HEK293 (cell line): ENCODE data around the gene METTL2B.

Source experiments
- FEZF1 ChIP-seq: fragments of 450-650 bp; formaldehyde crosslinking; IDR thresholded peaks from 2 replicates; pipeline ENCODE4 v1.5.1; 2016; ENCODE audit warnings: missing biosample characterization, missing genetic modification characterization
- GLIS2 ChIP-seq: fragments of 450-650 bp; formaldehyde crosslinking; IDR thresholded peaks from 2 replicates; pipeline ENCODE4 v1.5.1; 2016; ENCODE audit warnings: missing biosample characterization, missing genetic modification characterization
- HIC1 ChIP-seq: fragments of 450-650 bp; formaldehyde crosslinking; IDR thresholded peaks from 2 replicates; pipeline ENCODE4 v1.5.1; 2016; ENCODE audit warnings: missing biosample characterization, missing genetic modification characterization
- HOXA7 ChIP-seq: sonication (generic); formaldehyde crosslinking; IDR thresholded peaks from 2 replicates; pipeline ENCODE4 v1.8.1; 2022; ENCODE audit warnings: missing genetic modification reagents, borderline replicate concordance
- IKZF3 ChIP-seq: fragments of 450-650 bp; IDR thresholded peaks from 2 replicates; pipeline ENCODE4 v1.5.0; 2018; ENCODE audit warnings: missing biosample characterization, mild to moderate bottlenecking, missing genetic modification characterization, moderate library complexity
- INSM2 ChIP-seq: fragments of 450-650 bp; formaldehyde crosslinking; IDR thresholded peaks from 2 replicates; pipeline ENCODE4 v1.5.1; 2016; ENCODE audit warnings: missing biosample characterization, missing genetic modification characterization
- KLF10 ChIP-seq: fragments of 450-650 bp; IDR thresholded peaks from 2 replicates; pipeline ENCODE4 v1.5.1; 2018; ENCODE audit warnings: missing biosample characterization, mild to moderate bottlenecking, missing genetic modification characterization
- KLF16 ChIP-seq: fragments of 450-650 bp; formaldehyde crosslinking; IDR thresholded peaks from 2 replicates; pipeline ENCODE4 v1.5.1; 2017; ENCODE audit warnings: missing biosample characterization, missing genetic modification characterization
- KLF7 ChIP-seq: fragments of 450-650 bp; formaldehyde crosslinking; IDR thresholded peaks from 2 replicates; pipeline ENCODE4 v1.5.1; 2016; ENCODE audit warnings: missing biosample characterization, missing genetic modification characterization, borderline replicate concordance
- PATZ1 ChIP-seq: fragments of 450-650 bp; formaldehyde crosslinking; IDR thresholded peaks from 2 replicates; pipeline ENCODE4 v1.5.1; 2016; ENCODE audit warnings: missing biosample characterization, missing genetic modification characterization
- PBX3 ChIP-seq: sonication (generic); formaldehyde crosslinking; IDR thresholded peaks from 2 replicates; pipeline ENCODE4 v1.8.1; 2022; ENCODE audit warnings: mild to moderate bottlenecking, moderate library complexity, missing genetic modification reagents
- SCRT2 ChIP-seq: fragments of 450-650 bp; formaldehyde crosslinking; IDR thresholded peaks from 2 replicates; pipeline ENCODE4 v1.5.1; 2016; ENCODE audit warnings: missing biosample characterization, missing genetic modification characterization
- ZBTB10 ChIP-seq: fragments of 450-650 bp; formaldehyde crosslinking; IDR thresholded peaks from 2 replicates; pipeline ENCODE4 v1.5.1; 2016; ENCODE audit warnings: missing biosample characterization, missing genetic modification characterization
- ZBTB17 ChIP-seq: fragments of 450-650 bp; formaldehyde crosslinking; IDR thresholded peaks from 2 replicates; pipeline ENCODE4 v1.5.1; 2016; ENCODE audit warnings: missing biosample characterization, missing genetic modification characterization
- ZEB2 ChIP-seq: fragments of 450-650 bp; formaldehyde crosslinking; IDR thresholded peaks from 2 replicates; pipeline ENCODE4 v1.5.1; 2016; ENCODE audit warnings: missing biosample characterization, missing genetic modification characterization
- ZFHX2 ChIP-seq: fragments of 450-650 bp; formaldehyde crosslinking; conservative IDR thresholded peaks from 2 replicates; pipeline ENCODE4 v1.5.1; 2016; ENCODE audit warnings: missing biosample characterization, missing genetic modification characterization
- ZFP69B ChIP-seq: fragments of 450-650 bp; formaldehyde crosslinking; IDR thresholded peaks from 2 replicates; pipeline ENCODE4 v1.5.1; 2016; ENCODE audit warnings: missing biosample characterization, missing genetic modification characterization
- ZNF138 ChIP-seq: fragments of 450-650 bp; formaldehyde crosslinking; IDR thresholded peaks from 2 replicates; pipeline ENCODE4 v1.5.1; 2016; ENCODE audit warnings: missing biosample characterization, missing genetic modification characterization, borderline replicate concordance
- ZNF302 ChIP-seq: fragments of 450-650 bp; formaldehyde crosslinking; IDR thresholded peaks from 2 replicates; pipeline ENCODE4 v1.5.1; 2016; ENCODE audit warnings: missing biosample characterization, missing genetic modification characterization, low read depth
- ZNF600 ChIP-seq: fragments of 450-650 bp; formaldehyde crosslinking; IDR thresholded peaks from 2 replicates; pipeline ENCODE4 v1.5.1; 2016; ENCODE audit warnings: missing biosample characterization, missing genetic modification characterization
- ZNF629 ChIP-seq: fragments of 450-650 bp; formaldehyde crosslinking; IDR thresholded peaks from 2 replicates; pipeline ENCODE4 v1.5.1; 2017; ENCODE audit warnings: missing biosample characterization, missing genetic modification characterization
- ZNF660 ChIP-seq: fragments of 450-650 bp; IDR thresholded peaks from 2 replicates; pipeline ENCODE4 v1.5.1; 2018; ENCODE audit warnings: missing biosample characterization, mild to moderate bottlenecking, missing genetic modification characterization
- ZNF692 ChIP-seq: fragments of 450-650 bp; formaldehyde crosslinking; IDR thresholded peaks from 2 replicates; pipeline ENCODE4 v1.5.1; 2016; ENCODE audit warnings: missing biosample characterization, missing genetic modification characterization
- ZNF777 ChIP-seq: fragments of 450-650 bp; formaldehyde crosslinking; IDR thresholded peaks from 2 replicates; pipeline ENCODE4 v1.5.1; 2017; ENCODE audit warnings: missing biosample characterization, missing genetic modification characterization, borderline replicate concordance
- ZNF843 ChIP-seq: fragments of 450-650 bp; formaldehyde crosslinking; IDR thresholded peaks from 2 replicates; pipeline ENCODE4 v1.5.1; 2016; ENCODE audit warnings: missing biosample characterization, missing genetic modification characterization
- ZSCAN30 ChIP-seq: fragments of 450-650 bp; IDR thresholded peaks from 2 replicates; pipeline ENCODE4 v1.5.1; 2018; ENCODE audit warnings: missing biosample characterization, mild to moderate bottlenecking, missing genetic modification characterization, moderate library complexity

The METTL2B gene

GRCh38 chr7:128455543-128456254 is 20.8 kb upstream of the METTL2B start, which contains the start of gene HILPDA (continued):
- TF ChIP-seq ZNF138 (tag by site-specific recombination): no peak
- TF ChIP-seq PBX3 (CRISPR knock-in tag): peak; percentile 19; the same call in 1 of the 2 replicates
- TF ChIP-seq ZNF600 (tag by site-specific recombination): peak; percentile 65
- peak; percentile 36; the same call in 1 of the 2 replicates for TF ChIP-seq KLF10
- TF ChIP-seq ZBTB10 (tag by site-specific recombination): peak; percentile 31; the same call in 1 of the 2 replicates
- TF ChIP-seq ZNF777 (tag by site-specific recombination): 0 out of 2 replicates have a peak, but pooled peaks have one; percentile 56
- peak; percentile 47 for TF ChIP-seq ZFP69B (tag by site-specific recombination)
- TF ChIP-seq HOXA7 (CRISPR knock-in tag): no peak
- TF ChIP-seq HIC1 (tag by site-specific recombination): peak; percentile 63; the same call in 1 of the 2 replicates
- peak; percentile 86 for TF ChIP-seq ZNF692 (tag by site-specific recombination)
- TF ChIP-seq PATZ1 (tag by site-specific recombination): peak; percentile 75
- peak; percentile 96 for TF ChIP-seq IKZF3 (tag by site-specific recombination)
- peak; percentile 44 for TF ChIP-seq KLF16
- TF ChIP-seq ZNF843: 0 out of 2 replicates have a peak, but pooled peaks have one; percentile 44
- peak; percentile 46; the same call in 1 of the 2 replicates for TF ChIP-seq ZNF629 (tag by site-specific recombination)
- TF ChIP-seq ZEB2 (tag by site-specific recombination): 0 out of 2 replicates have a peak, but pooled peaks have one; percentile 61
- peak; percentile 76 for TF ChIP-seq ZFHX2
- peak; percentile 95 for TF ChIP-seq ZBTB17 (tag by site-specific recombination)
- no peak for TF ChIP-seq FEZF1
- TF ChIP-seq GLIS2 (tag by site-specific recombination): peak; percentile 97
- 0 out of 2 replicates have a peak, but pooled peaks have one; percentile 29 for TF ChIP-seq INSM2 (tag by site-specific recombination)
- TF ChIP-seq ZSCAN30: peak; percentile 46
- TF ChIP-seq ZNF302 (tag by site-specific recombination): no peak
- peak; percentile 74 for TF ChIP-seq KLF7 (tag by site-specific recombination)
- TF ChIP-seq SCRT2: peak; percentile 72; the same call in 1 of the 2 replicates
- TF ChIP-seq ZNF660: 0 out of 2 replicates have a peak, but pooled peaks have one; percentile 50
